ENCODE results near the gene PRKN.
A peak's percentile ranks its signal among the peaks of the same experiment; 100 is the strongest.

PRKN gene

DNA sequence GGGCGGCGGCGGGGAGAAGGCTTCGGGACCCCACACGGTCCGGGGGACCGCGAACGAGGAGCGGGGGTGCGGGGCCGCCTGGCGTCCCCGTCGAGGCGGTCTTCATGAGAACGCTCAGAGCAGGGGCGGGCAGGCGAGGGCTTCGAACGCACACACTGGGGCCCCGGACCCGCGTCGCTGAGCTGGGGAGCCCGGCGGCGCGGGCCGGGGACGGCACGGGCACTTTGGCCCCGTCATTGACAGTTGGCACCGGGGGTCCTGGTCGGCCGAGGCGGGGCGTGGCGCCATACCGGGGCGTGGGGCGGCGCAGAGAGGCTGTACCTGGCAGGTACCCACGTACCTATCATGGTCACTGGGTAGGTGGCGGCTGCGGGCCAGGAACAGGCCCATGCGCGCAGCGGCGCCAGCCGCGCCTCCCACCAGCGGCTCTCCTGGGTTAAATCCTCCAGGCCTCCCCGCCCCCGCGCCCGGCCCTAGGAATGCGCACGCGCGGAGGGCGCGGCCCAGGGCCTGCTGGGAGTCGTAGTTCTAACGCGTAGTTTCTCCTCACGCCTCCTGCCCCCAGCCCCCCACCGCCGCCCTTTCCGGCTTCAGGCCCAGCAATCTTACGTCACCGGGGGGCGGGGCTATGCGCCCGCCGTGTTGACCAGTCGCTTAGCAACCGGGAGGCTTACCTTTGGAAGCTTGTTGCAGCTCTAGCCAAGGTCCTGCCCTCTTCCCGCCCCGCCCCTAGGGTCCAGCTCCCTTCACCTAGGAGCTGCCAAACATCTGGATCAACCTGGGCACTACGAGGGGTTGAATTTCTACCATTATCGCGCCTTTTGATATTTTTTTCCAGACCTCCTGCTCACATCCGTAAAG lies at the start of gene PRKN, which contains the start of gene PACRG:
Gene PRKN (minus strand): TSS at position 445 of the 861 bp plus-strand sequence.
Gene PACRG (plus strand): TSS at position 653 of the 861 bp plus-strand sequence.
- DNase-seq (ENCODE audit: low read depth), result peak; percentile 86

DNA sequence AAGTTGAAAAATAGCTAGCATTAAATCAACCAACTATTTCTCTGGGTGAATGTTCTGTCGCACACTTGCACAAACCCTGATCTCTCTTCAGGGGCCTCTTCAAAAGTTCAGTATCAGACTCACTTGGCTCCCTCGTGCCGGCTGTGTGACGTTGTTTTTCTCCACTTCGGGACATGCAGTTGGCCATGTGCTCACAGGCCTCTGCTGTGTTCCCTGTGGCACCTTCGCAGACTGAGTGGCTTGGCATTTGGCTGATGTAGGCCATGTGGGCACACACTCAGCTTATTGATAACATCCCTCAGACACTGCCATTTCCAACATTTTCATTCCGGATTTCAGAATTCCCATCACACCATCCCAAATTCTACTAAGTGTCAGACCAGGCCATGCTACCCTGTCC lies 49.5 kb upstream of the PRKN start:
- DNase-seq (ENCODE audit: low read depth), result no peak

- DNase-seq (ENCODE audit: low read depth), result no peak
Measured at GRCh38 chr6:162773996-162774395, 46.4 kb upstream of the PRKN start.

DNA sequence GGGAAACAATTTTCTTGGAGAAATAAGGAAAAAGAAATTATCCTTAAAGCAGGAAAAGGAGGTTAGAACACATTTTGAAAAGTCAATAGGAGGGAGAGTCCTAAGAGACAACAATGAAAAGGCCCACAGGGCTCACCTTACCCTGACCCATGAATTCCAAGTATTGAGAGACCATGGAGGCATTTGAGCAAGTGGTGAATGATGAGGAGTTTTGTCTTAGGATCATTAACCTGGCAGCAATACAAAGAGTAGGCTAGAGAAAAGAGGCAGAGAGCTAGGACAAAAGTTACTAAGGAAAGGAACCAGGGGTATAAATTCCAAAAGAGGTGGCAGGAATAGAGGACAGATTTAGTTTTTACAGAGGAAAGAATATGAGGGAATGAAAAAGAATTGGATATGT lies 44.9 kb upstream of the PRKN start:
- DNase-seq (ENCODE audit: low read depth), result no peak

DNA sequence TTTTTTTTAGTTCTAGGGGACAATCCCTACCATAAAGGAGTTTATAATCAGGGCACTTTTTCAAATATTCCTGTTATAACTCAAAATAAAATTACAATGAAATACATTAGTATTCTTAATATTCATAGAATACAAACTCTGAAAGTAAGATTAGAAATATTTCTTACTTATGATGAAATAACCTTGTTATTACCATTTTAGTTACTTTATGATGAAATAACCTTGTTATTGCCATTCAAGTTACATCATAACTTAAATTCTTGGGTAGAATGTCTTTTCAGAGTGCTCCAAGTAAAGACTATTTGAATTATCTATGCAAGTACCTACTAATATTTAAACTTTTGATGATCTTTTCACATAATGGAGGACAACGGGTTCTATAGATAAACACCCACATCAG lies 43.4 kb upstream of the PRKN start:
- no peak for DNase-seq (ENCODE audit: low read depth)

- DNase-seq (ENCODE audit: low read depth), result no peak
Measured at GRCh38 chr6:162770136-162770535, 42.6 kb upstream of the PRKN start.

DNA sequence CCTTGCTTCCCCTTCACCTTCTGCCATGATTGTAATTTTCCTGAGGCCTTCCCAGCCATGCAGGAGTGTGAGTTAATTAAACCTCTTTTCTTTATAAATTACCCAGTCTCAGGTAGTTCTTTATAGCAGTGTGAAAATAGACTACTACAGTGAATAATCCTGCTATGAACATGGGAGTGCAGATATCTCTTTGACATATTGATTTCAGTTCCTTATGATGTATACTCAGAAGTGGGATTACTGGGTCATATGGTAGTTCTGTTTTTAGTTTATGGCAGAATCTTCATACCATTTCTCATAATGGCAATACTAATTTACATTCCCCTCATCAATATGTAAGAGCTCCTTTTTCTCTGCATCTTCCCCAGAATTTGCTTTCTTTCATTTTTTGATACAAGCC lies 26.2 kb upstream of the PRKN start:
- no peak for DNase-seq (ENCODE audit: low read depth)

GRCh38 chr6:162751211-162751859 lies 23.8 kb upstream of the PRKN start:
- DNase-seq (ENCODE audit: low read depth), result no peak

GRCh38 chr6:162750776-162751175 lies 23.2 kb upstream of the PRKN start:
- no peak for DNase-seq (ENCODE audit: low read depth)

DNA sequence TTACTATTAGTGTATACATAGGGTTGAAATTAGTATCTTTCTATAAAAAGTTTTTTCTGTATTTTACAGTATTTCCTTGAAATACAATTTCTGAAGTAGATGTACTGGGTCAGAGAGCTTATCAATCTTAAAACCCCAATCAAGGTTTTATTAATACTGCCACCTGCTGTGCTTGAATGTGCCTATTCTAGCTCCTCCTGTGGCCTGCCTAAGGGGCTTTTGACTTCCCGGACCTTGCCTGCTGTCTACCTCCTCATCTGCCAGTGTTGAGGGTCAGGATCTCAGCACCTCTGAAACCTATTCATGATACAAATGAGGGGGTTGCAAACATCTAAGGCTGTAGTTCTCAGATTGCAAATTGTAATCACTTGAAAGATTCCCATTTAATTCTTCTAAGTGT lies 9.4 kb upstream of the PRKN start:
- no peak for DNase-seq (ENCODE audit: low read depth)

- no peak for DNase-seq (ENCODE audit: low read depth)
Measured at GRCh38 chr6:162733489-162733888, 5.9 kb upstream of the PRKN start.

DNA sequence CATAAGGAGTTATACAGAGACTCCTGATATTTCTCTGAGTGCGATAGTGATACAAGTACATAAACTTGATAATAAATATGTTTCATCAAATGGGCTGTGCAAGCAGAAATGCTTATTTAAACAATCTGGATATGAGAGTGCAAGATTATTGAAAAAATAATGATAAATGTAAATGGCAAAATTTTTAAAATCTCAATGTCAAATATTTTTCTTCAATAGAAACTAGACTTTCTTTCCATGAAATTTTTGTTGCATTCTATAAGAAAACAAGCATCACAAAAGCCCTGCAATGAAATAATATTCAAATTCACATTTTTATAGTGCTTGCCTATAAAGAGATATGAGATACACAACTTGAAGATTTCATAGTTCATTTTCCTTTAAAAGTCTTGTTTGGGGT lies 2.9 kb upstream of the PRKN start:
- DNase-seq (ENCODE audit: low read depth), result no peak

DNA sequence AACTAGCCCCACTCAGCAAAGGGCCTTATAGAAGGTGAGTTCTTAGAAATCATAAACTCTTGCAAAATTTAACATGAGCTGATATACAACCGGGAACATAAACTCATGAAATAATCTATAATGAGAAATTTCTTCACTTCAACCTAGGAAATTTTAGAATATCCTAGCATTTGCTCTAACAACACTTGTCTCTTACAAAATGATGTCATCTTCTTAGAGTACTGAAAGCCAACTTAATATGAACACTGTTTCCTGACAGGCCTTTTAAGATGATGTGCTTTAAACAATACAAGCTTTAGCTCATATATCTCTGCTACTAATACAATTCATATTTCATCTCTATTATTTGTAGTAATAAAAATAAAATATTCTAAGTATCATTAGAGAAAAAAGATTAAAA lies 1.1 kb upstream of the PRKN start:
- DNase-seq (ENCODE audit: low read depth), result no peak

DNA sequence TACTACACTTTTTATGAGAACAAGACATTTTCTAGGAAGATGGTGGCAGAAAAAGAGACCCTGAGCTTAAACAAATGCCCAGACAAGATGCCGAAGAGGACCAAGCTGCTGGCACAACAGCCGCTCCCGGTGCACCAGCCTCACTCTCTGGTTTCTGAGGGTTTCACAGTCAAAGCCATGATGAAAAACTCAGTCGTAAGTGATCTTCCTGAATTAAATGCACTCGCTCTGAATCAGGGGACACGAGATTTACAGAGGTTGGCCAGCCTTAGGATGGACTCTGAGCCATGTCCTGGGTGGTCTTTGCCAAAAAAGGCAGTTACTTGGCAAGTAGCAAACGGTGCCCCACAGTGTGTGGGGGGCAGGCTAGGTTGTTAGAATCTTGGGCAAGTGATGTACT lies 631 bp upstream of the PRKN start:
- DNase-seq (ENCODE audit: low read depth), result no peak

DNA sequence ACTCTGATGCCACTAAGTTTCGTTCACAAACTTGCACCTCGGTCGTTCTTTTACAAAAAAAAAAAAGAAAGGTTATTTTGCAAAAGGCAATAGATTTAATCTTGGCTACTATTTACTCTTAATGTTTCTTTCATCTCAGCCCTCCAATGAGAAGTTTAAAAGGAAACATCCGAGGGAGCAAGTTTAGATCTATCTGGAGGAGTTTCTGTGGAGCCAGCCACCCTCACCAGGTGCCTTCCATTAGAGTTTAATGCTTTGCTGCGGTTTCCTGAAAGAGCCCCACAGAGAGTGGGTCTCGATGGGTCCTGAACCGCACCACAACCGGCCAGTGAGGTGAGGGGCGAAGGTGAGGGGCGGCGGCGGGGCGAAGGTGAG lies 632 bp downstream of the PRKN start:
- DNase-seq (ENCODE audit: low read depth), result no peak

GRCh38 chr6:162722633-162723032 lies 4.9 kb downstream of the PRKN start:
- no peak for DNase-seq (ENCODE audit: low read depth)

GRCh38 chr6:162722226-162722625 lies 5.3 kb downstream of the PRKN start:
- DNase-seq (ENCODE audit: low read depth), result no peak

GRCh38 chr6:162721404-162721687 lies 6.2 kb downstream of the PRKN start:
- DNase-seq (ENCODE audit: low read depth), result no peak

DNA sequence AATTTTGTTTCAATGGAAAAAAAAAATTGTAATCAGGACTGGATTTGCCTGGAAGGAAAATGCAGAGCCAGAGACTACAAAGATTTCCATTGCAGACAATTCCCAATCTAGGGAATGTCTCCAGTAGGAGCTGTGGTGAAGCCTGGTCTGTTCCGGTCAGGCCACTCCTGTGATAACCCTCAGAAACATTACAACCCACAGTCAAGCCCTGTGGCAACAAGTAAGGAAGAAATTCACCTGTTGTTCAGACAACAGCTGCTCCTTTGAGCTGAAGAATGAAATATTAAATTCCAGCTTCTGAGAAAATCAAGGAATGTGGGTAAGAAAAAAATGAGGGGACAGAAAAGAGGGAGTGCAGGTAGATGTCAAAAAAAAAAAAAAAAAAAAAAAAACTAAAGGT lies 8.0 kb downstream of the PRKN start:
- no peak for DNase-seq (ENCODE audit: low read depth)

GRCh38 chr6:162715601-162716000 lies 12.0 kb downstream of the PRKN start:
- DNase-seq (ENCODE audit: low read depth), result no peak

DNA sequence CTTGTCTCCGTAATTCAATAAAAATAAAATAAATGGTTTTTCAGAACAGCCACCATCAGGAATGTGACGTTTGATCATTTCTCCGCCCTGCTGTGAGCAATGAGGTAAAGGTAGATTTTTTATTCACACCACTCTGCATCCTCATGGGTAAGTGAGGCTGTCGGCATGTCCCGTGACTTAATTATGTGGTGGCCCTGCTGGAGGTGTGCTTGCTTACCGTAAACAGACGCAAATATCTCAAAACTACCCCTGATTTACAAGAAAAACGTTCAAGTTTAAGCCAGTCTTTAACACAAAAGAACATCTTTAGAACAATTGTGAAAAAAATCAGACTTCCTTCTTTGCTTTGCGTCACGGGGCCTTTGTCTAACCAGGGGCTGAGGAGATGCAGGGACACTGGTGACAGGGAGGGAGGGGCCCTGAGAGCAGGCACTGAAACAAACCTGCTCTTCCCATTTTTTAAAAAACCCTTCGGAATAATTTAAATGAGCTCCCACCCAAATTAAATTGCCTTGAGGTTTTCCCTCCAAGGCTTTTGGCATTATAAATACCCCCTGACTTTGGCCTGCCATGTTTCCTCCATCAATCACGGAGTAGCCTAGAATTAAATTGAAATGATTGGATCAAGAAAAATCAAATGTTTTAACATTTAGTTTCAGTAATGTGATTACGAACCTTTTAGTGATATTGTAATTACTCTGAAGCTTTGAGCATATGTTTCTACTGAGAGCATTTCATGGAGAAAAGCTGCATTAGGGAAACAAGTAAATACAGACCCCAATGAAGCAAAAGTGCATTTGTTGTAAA lies 13.4 kb downstream of the PRKN start:
- DNase-seq (ENCODE audit: low read depth), result no peak

- no peak for DNase-seq (ENCODE audit: low read depth)
Measured at GRCh38 chr6:162712694-162713093, 14.9 kb downstream of the PRKN start.

DNA sequence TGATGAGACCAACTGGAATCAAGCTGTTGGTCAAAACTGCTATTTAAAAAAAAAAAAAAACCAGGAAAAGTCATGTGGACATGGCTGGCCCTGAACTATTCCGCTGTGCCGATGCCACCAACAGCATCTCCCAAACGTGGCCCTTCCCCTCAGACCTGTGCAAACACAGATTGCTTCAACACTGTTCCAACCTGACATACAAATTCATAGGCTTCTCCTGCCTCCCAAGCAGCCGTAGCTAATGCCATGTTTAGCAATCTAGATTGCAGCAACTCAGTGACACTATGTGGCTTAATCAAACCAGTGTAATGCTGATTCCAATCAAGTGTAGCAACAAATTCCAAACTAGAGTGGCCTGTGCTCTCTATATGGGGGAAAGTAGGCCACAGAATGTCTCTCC lies 16.2 kb downstream of the PRKN start:
- DNase-seq (ENCODE audit: low read depth), result no peak

Data from CMK (cell line).